Endothelial cell of umbilical vein (primary cell): ENCODE data around the gene ZFYVE28.

Source experiments
- EZH2 ChIP-seq: IDR thresholded peaks from 2 replicates; pipeline ENCODE4 v1.6.1; 2012; ENCODE audit warnings: borderline replicate concordance, low read depth, mild to moderate bottlenecking, moderate library complexity, low read length, inconsistent platforms; ENCODE audit not compliant: severe bottlenecking
- FOS ChIP-seq: IDR thresholded peaks from 2 replicates; pipeline ENCODE4 v1.6.1; 2011; ENCODE audit warnings: mild to moderate bottlenecking, low read length, moderate library complexity, borderline replicate concordance; ENCODE audit not compliant: insufficient read depth
- JUN ChIP-seq: IDR thresholded peaks from 2 replicates; pipeline ENCODE4 v1.6.1; 2011; ENCODE audit warnings: borderline replicate concordance, low read depth; ENCODE audit not compliant: insufficient read length, insufficient read depth
- POLR2A ChIP-seq: IDR thresholded peaks from 2 replicates; pipeline ENCODE4 v1.6.1; 2012; ENCODE audit warnings: low read depth, mild to moderate bottlenecking, control low read depth, low read length
- POLR2AphosphoS5 ChIP-seq: IDR thresholded peaks from 2 replicates; pipeline ENCODE4 v1.6.1; 2012; ENCODE audit warnings: low read depth, mild to moderate bottlenecking, control low read depth, low read length, moderate library complexity; ENCODE audit not compliant: insufficient read depth
- TF ChIP-seq, protein P1 (sequence below), 2 donors: IDR thresholded peaks; 1 replicate in 1 of 2; 2 replicates in 1 of 2; pipeline ENCODE4 v1.5.1; 2011; ENCODE audit warnings: low read length in 2 of 2, mild to moderate bottlenecking in 2 of 2, moderate library complexity in 2 of 2, control low read depth in 1 of 2, inconsistent platforms in 1 of 2, low read depth in 1 of 2; ENCODE audit not compliant: insufficient read depth in 1 of 2; ENCODE audit errors: extremely low read depth in 1 of 2
- TF ChIP-seq, protein P2 (sequence below): IDR thresholded peaks from 2 replicates; pipeline ENCODE4 v1.6.1; 2011; ENCODE audit not compliant: insufficient read depth, insufficient read length

GRCh38 chr4:2373532-2373931 is 44.9 kb downstream of the ZFYVE28 start:
- TF ChIP-seq, protein P1, sequence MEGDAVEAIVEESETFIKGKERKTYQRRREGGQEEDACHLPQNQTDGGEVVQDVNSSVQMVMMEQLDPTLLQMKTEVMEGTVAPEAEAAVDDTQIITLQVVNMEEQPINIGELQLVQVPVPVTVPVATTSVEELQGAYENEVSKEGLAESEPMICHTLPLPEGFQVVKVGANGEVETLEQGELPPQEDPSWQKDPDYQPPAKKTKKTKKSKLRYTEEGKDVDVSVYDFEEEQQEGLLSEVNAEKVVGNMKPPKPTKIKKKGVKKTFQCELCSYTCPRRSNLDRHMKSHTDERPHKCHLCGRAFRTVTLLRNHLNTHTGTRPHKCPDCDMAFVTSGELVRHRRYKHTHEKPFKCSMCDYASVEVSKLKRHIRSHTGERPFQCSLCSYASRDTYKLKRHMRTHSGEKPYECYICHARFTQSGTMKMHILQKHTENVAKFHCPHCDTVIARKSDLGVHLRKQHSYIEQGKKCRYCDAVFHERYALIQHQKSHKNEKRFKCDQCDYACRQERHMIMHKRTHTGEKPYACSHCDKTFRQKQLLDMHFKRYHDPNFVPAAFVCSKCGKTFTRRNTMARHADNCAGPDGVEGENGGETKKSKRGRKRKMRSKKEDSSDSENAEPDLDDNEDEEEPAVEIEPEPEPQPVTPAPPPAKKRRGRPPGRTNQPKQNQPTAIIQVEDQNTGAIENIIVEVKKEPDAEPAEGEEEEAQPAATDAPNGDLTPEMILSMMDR (IDR thresholded peaks at IDR 0.05; ENCODE audit: extremely low read depth in 1 of 2, insufficient read depth in 1 of 2, low read depth in 1 of 2, low read length in 2 of 2): no peak
- TF ChIP-seq FOS: no peak
- no peak for TF ChIP-seq POLR2AphosphoS5
- TF ChIP-seq POLR2A: no peak
- no peak for TF ChIP-seq JUN
- TF ChIP-seq, protein P2, sequence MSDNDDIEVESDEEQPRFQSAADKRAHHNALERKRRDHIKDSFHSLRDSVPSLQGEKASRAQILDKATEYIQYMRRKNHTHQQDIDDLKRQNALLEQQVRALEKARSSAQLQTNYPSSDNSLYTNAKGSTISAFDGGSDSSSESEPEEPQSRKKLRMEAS: no peak
- TF ChIP-seq EZH2: no peak
